ENCODE measurements around the gene SLC15A2.

SLC15A2 gene

GRCh38 chr3:121979734-121980449 lies 85.7 kb downstream of the SLC15A2 start:
- no peak for DNase-seq (ENCODE audit: low read depth in 3 of 3)

GRCh38 chr3:121980450-121980796 lies 86.2 kb downstream of the SLC15A2 start:
- no peak for DNase-seq (ENCODE audit: low read depth in 3 of 3)

DNA sequence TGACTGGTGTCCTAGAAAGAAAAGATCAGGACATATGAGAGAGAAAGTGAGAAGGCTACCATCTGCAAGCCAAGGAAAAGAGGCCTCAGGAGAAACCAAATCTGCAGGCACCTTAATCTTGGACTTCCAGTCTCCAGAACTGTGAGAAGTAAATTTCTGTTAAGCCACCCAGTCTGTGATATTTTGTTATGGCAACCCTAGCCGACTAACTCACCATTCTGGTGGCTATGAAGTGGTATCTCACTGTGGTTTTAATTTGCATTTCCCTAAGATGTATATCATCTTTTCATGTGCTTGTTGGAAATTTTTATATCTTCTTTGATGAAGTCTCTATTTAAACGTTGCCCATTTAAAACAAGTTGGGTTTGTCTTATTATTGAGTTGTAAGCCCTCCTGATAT lies 87.3 kb downstream of the SLC15A2 start:
- DNase-seq (ENCODE audit: low read depth in 3 of 3) = no peak

GRCh38 chr3:121985846-121986245 lies 91.6 kb downstream of the SLC15A2 start:
- DNase-seq (ENCODE audit: low read depth in 3 of 3) = no peak

GRCh38 chr3:121988146-121988545 lies 93.9 kb downstream of the SLC15A2 start:
- no peak for DNase-seq (ENCODE audit: low read depth in 3 of 3)

GRCh38 chr3:121989943-121990342 lies 95.7 kb downstream of the SLC15A2 start:
- DNase-seq (ENCODE audit: low read depth in 3 of 3) = no peak

- no peak for DNase-seq (ENCODE audit: low read depth in 3 of 3)
These were observed 98.7 kb downstream of the SLC15A2 start for GRCh38 chr3:121992601-121993560.
